Measurements from ENCODE around the gene MEIS3. TPM values are rescaled to one million over a fixed set of nuclear protein-coding genes. Genes with fewer than 3 reads are reported as not detected.

The MEIS3 gene
- total RNA-seq, 4 donors from 2014 or later, result 11.5 to 30.8 (median 16.8) TPM

DNA sequence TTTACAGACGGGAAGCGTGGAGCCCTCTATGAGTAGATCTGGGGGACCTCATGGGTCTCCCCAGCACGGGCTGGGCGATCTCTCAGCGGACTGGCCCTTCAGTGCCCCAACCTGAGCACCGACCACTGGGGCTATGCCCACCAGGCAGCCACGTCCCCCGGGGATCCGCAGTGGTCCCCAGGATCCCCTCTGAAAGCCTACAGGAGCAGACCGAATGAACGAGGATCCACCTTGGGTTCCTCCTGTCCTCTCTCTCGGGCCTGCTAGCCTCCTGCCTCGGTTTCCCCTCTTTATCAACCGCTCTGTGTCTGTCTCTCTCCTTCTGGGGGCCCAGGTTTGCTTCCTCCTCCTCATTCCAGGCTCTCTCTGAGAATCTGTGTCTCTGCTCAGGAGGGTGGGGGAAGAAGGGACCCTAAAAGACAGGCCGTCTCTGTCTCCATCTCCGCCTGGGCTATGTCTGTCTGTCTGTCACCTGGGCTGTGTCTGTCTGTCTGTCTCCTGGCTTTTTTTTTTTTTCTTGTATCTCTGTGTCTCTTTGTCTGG is 2.0 kb upstream of the MEIS3 start:
- Histone ChIP-seq H3K4me3 (no peak overlapping the region), H3K9me3 (no peaks in the 10 kb centered on the region), H3K4me1 (peaks cover 0 to 34% (median 6%) of the 10 kb centered on the region in 4 donors), H3K36me3 (no peaks in the 10 kb centered on the region), H3K27me3 (peaks cover 0 to 97% of the 10 kb centered on the region in 2 donors), H3K27ac (no peak overlapping the region)
- no peak for TF ChIP-seq EP300 (IDR thresholded peaks at IDR 0.05)
- no peak for TF ChIP-seq POLR2A (IDR thresholded peaks at IDR 0.05)
- 7 to 8% methylated on average over 10 to 16 of the region's 16 CpGs for WGBS, 2 donors
- no peak for DNase-seq (ENCODE audit: low spot score in 2 of 2)

DNA sequence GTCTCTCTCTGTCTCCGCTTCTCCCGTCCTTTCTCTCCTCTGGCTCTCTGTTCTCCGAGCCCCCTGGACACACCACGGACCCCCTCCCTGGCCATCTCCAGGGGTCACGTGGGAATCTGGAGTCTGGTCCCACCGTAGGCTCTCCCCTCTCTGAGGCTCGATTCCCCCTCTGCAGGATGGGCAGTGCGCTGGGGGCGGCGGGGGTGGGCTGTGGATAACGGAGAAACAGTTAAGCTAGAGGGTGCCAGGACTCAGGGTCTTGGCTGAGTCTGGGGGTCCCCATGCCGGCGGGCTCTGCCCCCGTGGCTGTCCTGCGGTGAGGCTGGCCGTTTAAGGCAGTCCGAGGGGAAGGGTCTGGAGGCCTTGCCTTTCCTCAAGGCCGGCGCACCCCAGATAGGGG is 462 bp upstream of the MEIS3 start:
- Histone ChIP-seq H3K27ac (no peak overlapping the region), H3K9me3 (no peaks in the 10 kb centered on the region), H3K36me3 (no peaks in the 10 kb centered on the region), H3K4me3 (no peak overlapping the region), H3K4me1 (peaks cover 0 to 34% (median 6%) of the 10 kb centered on the region in 4 donors), H3K27me3 (peaks cover 0 to 95% of the 10 kb centered on the region in 2 donors)
- TF ChIP-seq POLR2A (IDR thresholded peaks at IDR 0.05), result no peak
- no peak for TF ChIP-seq EP300 (IDR thresholded peaks at IDR 0.05)
- TF ChIP-seq, protein P1, sequence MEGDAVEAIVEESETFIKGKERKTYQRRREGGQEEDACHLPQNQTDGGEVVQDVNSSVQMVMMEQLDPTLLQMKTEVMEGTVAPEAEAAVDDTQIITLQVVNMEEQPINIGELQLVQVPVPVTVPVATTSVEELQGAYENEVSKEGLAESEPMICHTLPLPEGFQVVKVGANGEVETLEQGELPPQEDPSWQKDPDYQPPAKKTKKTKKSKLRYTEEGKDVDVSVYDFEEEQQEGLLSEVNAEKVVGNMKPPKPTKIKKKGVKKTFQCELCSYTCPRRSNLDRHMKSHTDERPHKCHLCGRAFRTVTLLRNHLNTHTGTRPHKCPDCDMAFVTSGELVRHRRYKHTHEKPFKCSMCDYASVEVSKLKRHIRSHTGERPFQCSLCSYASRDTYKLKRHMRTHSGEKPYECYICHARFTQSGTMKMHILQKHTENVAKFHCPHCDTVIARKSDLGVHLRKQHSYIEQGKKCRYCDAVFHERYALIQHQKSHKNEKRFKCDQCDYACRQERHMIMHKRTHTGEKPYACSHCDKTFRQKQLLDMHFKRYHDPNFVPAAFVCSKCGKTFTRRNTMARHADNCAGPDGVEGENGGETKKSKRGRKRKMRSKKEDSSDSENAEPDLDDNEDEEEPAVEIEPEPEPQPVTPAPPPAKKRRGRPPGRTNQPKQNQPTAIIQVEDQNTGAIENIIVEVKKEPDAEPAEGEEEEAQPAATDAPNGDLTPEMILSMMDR (IDR thresholded peaks at IDR 0.05), result no peak
- no peak for DNase-seq (ENCODE audit: low spot score in 2 of 2)
- whole genome bisulfite sequencing, 2 donors, result 17 to 20% methylated on average over 16 of the region's 19 CpGs

DNA sequence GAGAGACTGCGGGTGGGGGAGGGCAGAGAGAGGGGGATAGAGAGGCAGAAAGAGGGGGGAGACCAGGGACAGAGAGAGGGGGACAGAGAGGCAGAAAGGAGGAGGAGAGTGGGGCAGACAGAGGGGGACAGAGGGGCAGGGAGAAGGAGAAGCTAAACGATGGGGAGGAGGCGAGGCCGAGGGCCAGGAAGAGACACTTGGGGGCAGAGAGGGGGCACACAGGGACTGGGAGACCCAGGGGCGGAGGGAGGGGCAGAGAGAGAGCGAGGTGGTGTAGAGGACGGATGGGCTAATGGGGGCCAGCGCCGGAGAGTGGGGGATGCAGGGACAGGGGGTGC is 666 bp downstream of the MEIS3 start:
- no peak overlapping the region for H3K27ac ChIP-seq
- peaks cover 0 to 11% (median 0%) of the 10 kb centered on the region in 3 donors for H3K36me3 ChIP-seq
- no peaks in the 10 kb centered on the region for H3K9me3 ChIP-seq
- TF ChIP-seq, protein P1 (IDR thresholded peaks at IDR 0.05), result no peak
- TF ChIP-seq POLR2A (IDR thresholded peaks at IDR 0.05), result no peak
- no peak for TF ChIP-seq EP300 (IDR thresholded peaks at IDR 0.05)
- peaks cover 0 to 87% of the 10 kb centered on the region in 2 donors for H3K27me3 ChIP-seq
- DNase-seq (ENCODE audit: low spot score in 2 of 2), result no peak
- 1 to 2% methylated on average over 9 of the region's 9 CpGs for WGBS, 2 donors
- H3K4me3 ChIP-seq, result peak overlapping the region; percentile 22 to 58 (median 32)
- peaks cover 0 to 34% (median 6%) of the 10 kb centered on the region in 4 donors for H3K4me1 ChIP-seq

DNA sequence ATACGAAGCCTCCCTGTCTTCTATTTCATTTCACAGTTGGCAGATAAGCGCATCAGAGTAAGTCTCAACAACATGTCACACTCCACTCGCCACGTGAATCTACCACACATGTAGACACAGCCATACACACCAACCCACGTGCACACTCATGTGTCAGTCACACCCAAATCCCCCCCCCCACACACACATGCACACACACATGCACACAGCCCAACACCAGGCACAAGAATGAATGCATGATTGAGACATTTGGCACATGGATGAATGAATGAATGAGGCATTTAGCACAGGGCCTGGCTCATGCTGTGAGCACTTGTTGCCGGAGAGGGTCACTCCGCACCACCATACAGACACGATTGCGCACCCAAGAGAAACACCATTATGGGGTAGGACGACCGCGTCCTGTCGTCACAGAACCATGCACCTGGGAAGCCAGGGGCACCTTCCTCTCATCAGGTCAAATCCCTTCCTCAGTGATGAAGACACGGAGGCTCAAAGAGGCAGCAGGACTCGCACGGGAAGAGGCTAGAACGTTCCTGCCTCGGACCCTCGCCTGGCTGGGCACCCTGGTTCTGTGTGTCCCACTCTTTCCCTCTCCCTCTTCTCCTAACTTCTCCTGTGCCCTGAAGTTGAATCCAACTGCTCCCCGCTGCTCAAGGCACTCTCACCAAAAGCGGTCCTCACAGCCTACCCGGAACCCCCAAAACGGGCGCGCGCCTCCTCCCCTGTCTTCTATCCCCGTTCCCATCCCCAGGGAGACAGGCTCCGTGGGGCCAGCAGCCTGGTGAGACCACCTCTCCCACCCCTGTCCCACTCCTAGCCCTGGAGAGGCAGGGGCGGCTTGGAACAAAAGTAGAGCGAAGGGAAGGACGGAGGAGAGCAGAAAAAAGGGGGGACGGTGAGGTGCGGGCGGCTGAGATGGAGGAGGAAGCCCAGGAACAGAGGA is 1.3 kb downstream of the MEIS3 start:
- peaks cover 0 to 11% (median 0%) of the 10 kb centered on the region in 3 donors for H3K36me3 ChIP-seq
- peaks cover 0 to 81% of the 10 kb centered on the region in 2 donors for H3K27me3 ChIP-seq
- H3K4me1 ChIP-seq, result peaks cover 0 to 34% (median 6%) of the 10 kb centered on the region in 4 donors
- TF ChIP-seq, protein P1 (IDR thresholded peaks at IDR 0.05), result no peak
- TF ChIP-seq EP300 (IDR thresholded peaks at IDR 0.05) (no peak), POLR2A (IDR thresholded peaks at IDR 0.05) (no peak)
- 11 to 12% methylated on average over 34 of the region's 34 CpGs for WGBS, 2 donors
- no peak overlapping the region for H3K27ac ChIP-seq
- DNase-seq (ENCODE audit: low spot score in 2 of 2), result no peak
- H3K9me3 ChIP-seq, result no peaks in the 10 kb centered on the region
- H3K4me3 ChIP-seq, result peak overlapping the region in 3 of 4 donors; percentile 22 to 58 (median 34)

DNA sequence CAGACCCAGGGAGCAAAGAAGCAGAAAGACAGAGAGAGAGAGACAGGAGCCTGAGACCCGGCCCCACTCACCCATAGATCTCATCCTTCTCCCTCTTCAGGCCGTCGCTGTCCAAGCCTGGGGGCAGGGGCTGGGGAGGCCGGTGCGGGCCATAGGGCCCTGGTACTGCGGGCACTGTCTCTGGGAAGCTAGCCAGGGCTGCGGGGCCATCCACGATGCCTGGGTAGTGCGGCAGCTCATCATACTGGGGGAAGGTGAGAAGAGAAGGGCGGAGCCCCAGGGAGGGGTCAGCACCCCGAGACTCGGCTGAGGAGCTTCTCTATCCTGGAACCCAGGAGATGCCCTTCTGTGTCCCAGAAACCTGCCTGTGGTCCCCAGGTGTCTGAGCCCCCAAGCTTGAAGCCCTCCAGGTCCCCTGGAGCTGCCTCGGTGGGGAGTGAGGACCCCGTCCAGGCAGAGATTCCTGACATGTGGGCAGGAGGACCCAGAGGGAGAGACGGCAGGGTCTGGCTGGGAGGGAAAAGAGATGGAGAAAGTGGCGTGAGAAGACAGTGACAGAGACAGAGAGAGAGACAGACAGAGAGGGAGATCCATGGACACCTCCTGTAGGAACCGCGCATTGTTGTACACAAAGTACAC is 2.1 kb downstream of the MEIS3 start:
- TF ChIP-seq POLR2A (IDR thresholded peaks at IDR 0.05) (no peak), EP300 (IDR thresholded peaks at IDR 0.05) (no peak)
- TF ChIP-seq, protein P1 (IDR thresholded peaks at IDR 0.05), result no peak
- Histone ChIP-seq H3K9me3 (no peaks in the 10 kb centered on the region), H3K27ac (no peak overlapping the region), H3K4me1 (peaks cover 0 to 34% (median 6%) of the 10 kb centered on the region in 4 donors), H3K36me3 (peaks cover 0 to 11% (median 0%) of the 10 kb centered on the region in 3 donors), H3K27me3 (peaks cover 0 to 73% of the 10 kb centered on the region in 2 donors), H3K4me3 (no peak overlapping the region)
- WGBS, 2 donors, result 35 to 42% methylated on average over 18 of the region's 18 CpGs
- no peak for DNase-seq (ENCODE audit: low spot score in 2 of 2)
